ENCODE measurements around the gene KRT2.

DNA sequence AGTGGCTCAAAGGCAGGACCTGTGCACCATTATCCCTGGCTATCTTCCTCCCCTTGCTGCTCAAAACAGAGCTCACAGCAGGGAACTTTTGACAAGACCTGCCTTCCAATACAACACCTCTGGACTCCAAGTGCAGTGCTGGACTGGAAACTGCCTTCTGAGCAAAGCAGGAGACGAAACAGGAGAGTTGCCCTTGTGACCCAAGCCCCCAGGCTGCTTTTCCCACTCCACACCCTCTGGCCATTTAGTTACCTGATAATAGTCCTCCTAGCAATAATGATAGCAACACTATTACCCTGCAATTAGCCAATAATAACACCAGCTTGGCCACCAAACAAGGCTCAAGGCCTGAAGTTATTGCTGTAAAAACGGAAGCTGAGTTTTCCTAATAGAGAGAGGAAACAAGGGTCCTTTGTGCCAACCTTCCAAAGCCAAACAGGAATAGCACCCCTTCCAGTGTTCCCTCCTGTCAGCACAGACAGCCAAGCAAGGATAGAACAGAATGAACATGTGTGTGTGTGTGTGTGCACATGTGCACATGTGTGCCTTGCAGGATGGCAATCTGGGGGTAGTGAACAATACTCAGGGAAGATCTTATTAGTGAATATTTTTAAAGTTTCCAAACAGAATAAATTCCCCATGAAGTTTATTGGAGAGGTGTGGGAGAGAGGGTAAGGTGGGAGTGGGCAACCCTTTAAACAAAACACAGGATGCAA lies 24.5 kb downstream of the KRT2 start:
- TF ChIP-seq, protein P1, sequence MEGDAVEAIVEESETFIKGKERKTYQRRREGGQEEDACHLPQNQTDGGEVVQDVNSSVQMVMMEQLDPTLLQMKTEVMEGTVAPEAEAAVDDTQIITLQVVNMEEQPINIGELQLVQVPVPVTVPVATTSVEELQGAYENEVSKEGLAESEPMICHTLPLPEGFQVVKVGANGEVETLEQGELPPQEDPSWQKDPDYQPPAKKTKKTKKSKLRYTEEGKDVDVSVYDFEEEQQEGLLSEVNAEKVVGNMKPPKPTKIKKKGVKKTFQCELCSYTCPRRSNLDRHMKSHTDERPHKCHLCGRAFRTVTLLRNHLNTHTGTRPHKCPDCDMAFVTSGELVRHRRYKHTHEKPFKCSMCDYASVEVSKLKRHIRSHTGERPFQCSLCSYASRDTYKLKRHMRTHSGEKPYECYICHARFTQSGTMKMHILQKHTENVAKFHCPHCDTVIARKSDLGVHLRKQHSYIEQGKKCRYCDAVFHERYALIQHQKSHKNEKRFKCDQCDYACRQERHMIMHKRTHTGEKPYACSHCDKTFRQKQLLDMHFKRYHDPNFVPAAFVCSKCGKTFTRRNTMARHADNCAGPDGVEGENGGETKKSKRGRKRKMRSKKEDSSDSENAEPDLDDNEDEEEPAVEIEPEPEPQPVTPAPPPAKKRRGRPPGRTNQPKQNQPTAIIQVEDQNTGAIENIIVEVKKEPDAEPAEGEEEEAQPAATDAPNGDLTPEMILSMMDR (IDR thresholded peaks at IDR 0.05) = no peak
- TF ChIP-seq POLR2AphosphoS5 (IDR thresholded peaks at IDR 0.05) (no peak), POLR2A (IDR thresholded peaks at IDR 0.05) (no peak), EP300 (IDR thresholded peaks at IDR 0.05) (no peak)
